SK-N-SH treated with all-trans-retinoic acid at 6 μM for 48 hours (cell line): Measurements from ENCODE around the gene ZNF511.

Experiments
- ATAC-seq: fragments of 200-7000 bp; cut with Tn5 transposase; 3 replicates; pipeline ENCODE4 v1.9.1; 2020; ENCODE audit warnings: mild to moderate bottlenecking, moderate library complexity
- ARNTL ChIP-seq: fragments of 450-650 bp; formaldehyde crosslinking; IDR thresholded peaks from 2 replicates; pipeline ENCODE4 v1.5.0; 2020; ENCODE audit warnings: low read depth, mild to moderate bottlenecking, moderate library complexity, borderline replicate concordance
- BACH2 ChIP-seq: fragments of 250-450 bp; sonication (Bioruptor Pico); IDR thresholded peaks from 2 replicates; pipeline ENCODE4 v1.9.0; 2021; ENCODE audit warnings: mild to moderate bottlenecking, borderline replicate concordance
- CREB5 ChIP-seq: fragments of 250-450 bp; sonication (Bioruptor Pico); IDR thresholded peaks from 2 replicates; pipeline ENCODE4 v1.5.1; 2020; ENCODE audit warnings: low read depth, mild to moderate bottlenecking, moderate library complexity
- CSDC2 ChIP-seq: fragments of 250-450 bp; sonication (Bioruptor Pico); IDR thresholded peaks from 2 replicates; pipeline ENCODE4 v1.5.0; 2020; ENCODE audit warnings: mild to moderate bottlenecking, moderate library complexity
- CSRNP3 ChIP-seq: fragments of 250-450 bp; sonication (Bioruptor Pico); IDR thresholded peaks from 2 replicates; pipeline ENCODE4 v1.5.1; 2021; ENCODE audit warnings: mild to moderate bottlenecking, moderate library complexity
- ESRRG ChIP-seq: fragments of 250-450 bp; sonication (Bioruptor Pico); IDR thresholded peaks from 2 replicates; pipeline ENCODE4 v1.6.1; 2021; ENCODE audit warnings: mild to moderate bottlenecking
- GLIS3 ChIP-seq: fragments of 250-450 bp; sonication (Bioruptor Pico); IDR thresholded peaks from 2 replicates; pipeline ENCODE4 v1.5.0; 2020; ENCODE audit warnings: mild to moderate bottlenecking, moderate library complexity
- ISL1 ChIP-seq: fragments of 250-450 bp; sonication (Bioruptor Pico); IDR thresholded peaks from 2 replicates; pipeline ENCODE4 v2.1.2; 2022; ENCODE audit warnings: mild to moderate bottlenecking, moderate library complexity
- PATZ1 ChIP-seq: fragments of 250-450 bp; sonication (Bioruptor Pico); IDR thresholded peaks from 2 replicates; pipeline ENCODE4 v1.8.0; 2020; ENCODE audit warnings: mild to moderate bottlenecking, moderate library complexity, borderline replicate concordance
- POU6F1 ChIP-seq: fragments of 250-450 bp; sonication (Bioruptor Pico); IDR thresholded peaks from 2 replicates; pipeline ENCODE4 v1.8.0; 2021; ENCODE audit warnings: low read depth, mild to moderate bottlenecking, moderate library complexity, borderline replicate concordance
- PPARA ChIP-seq: fragments of 250-450 bp; sonication (Bioruptor Pico); IDR thresholded peaks from 2 replicates; pipeline ENCODE4 v1.5.0; 2020; ENCODE audit warnings: mild to moderate bottlenecking, borderline replicate concordance
- RARB ChIP-seq: fragments of 250-450 bp; sonication (Bioruptor Pico); IDR thresholded peaks from 2 replicates; pipeline ENCODE4 v1.8.0; 2021; ENCODE audit warnings: mild to moderate bottlenecking, moderate library complexity
- TCF4 ChIP-seq: fragments of 250-450 bp; sonication (Bioruptor Pico); IDR thresholded peaks from 2 replicates; pipeline ENCODE4 v1.8.0; 2021; ENCODE audit warnings: mild to moderate bottlenecking, moderate library complexity, borderline replicate concordance
- TOX ChIP-seq: fragments of 250-450 bp; sonication (Bioruptor Pico); IDR thresholded peaks from 2 replicates; pipeline ENCODE4 v1.8.0; 2021; ENCODE audit warnings: mild to moderate bottlenecking, moderate library complexity, borderline replicate concordance
- ZFP3 ChIP-seq: fragments of 250-450 bp; sonication (Bioruptor Pico); IDR thresholded peaks from 2 replicates; pipeline ENCODE4 v1.5.0; 2020; ENCODE audit warnings: mild to moderate bottlenecking, moderate library complexity
- ZFP30 ChIP-seq: fragments of 450-650 bp; formaldehyde crosslinking; IDR thresholded peaks from 2 replicates; pipeline ENCODE4 v1.5.0; 2022; ENCODE audit warnings: mild to moderate bottlenecking, moderate library complexity
- ZNF565 ChIP-seq: fragments of 450-650 bp; formaldehyde crosslinking; conservative IDR thresholded peaks from 2 replicates; pipeline ENCODE4 v1.5.0; 2020; ENCODE audit warnings: low read depth, mild to moderate bottlenecking, moderate library complexity
- ZNF8 ChIP-seq: fragments of 450-650 bp; formaldehyde crosslinking; IDR thresholded peaks from 2 replicates; pipeline ENCODE4 v1.5.0; 2020; ENCODE audit warnings: mild to moderate bottlenecking, moderate library complexity

Gene ZNF511

GRCh38 chr10:133336118-133336576, 27.4 kb downstream of the ZNF511 start:
- no peak for ATAC-seq
- TF ChIP-seq POU6F1 (CRISPR knock-in tag) (no peak), CSDC2 (CRISPR knock-in tag) (no peak), PATZ1 (CRISPR knock-in tag) (no peak), ISL1 (CRISPR knock-in tag) (no peak), ZNF565 (CRISPR knock-in tag) (no peak), BACH2 (CRISPR knock-in tag) (no peak), PPARA (CRISPR knock-in tag) (no peak), CREB5 (CRISPR knock-in tag) (no peak), ZFP30 (CRISPR knock-in tag) (no peak), ARNTL (no peak), TCF4 (no peak), GLIS3 (CRISPR knock-in tag) (no peak), ESRRG (CRISPR knock-in tag) (no peak), RARB (CRISPR knock-in tag) (no peak)

GRCh38 chr10:133336577-133337369, 28.1 kb downstream of the ZNF511 start, which contains the start of gene CALY:
CALY (minus strand) TSS chr10:133336896; CDS start chr10:133328989, 7,907 bp downstream.
- 0 out of 3 replicates have a peak, but pooled peaks have one; percentile 11 for ATAC-seq

GRCh38 chr10:133337370-133337725, 28.6 kb downstream of the ZNF511 start:
- no peak for ATAC-seq
- TF ChIP-seq TCF4: no peak
- TF ChIP-seq PPARA (CRISPR knock-in tag): no peak
- TF ChIP-seq POU6F1 (CRISPR knock-in tag): no peak
- no peak for TF ChIP-seq ZFP3
- TF ChIP-seq BACH2 (CRISPR knock-in tag): no peak
- no peak for TF ChIP-seq CSDC2 (CRISPR knock-in tag)
- no peak for TF ChIP-seq ZNF8 (CRISPR knock-in tag)
- no peak for TF ChIP-seq TOX (CRISPR knock-in tag)
- no peak for TF ChIP-seq ISL1 (CRISPR knock-in tag)
- TF ChIP-seq, all 23 proteins: peak for 0

More at GRCh38 chr10:133336577-133337369, 28.1 kb downstream of the ZNF511 start, which contains the start of gene CALY:
- TF ChIP-seq TOX (CRISPR knock-in tag) (no peak), ZNF565 (CRISPR knock-in tag) (no peak), POU6F1 (CRISPR knock-in tag) (no peak), ISL1 (CRISPR knock-in tag) (no peak), CSDC2 (CRISPR knock-in tag) (no peak), TCF4 (no peak), CSRNP3 (CRISPR knock-in tag) (no peak)
